ENCODE data around the gene PLEKHA6.
"Not testable (repeated sequence)": the region's sequence is repeated elsewhere in the genome, so short reads cannot be mapped to it uniquely, and the experiment has no call there.

PLEKHA6 gene

GRCh38 chr1:204335533-204335932, 24.2 kb downstream of the PLEKHA6 start:
- FAIRE-seq = no peak

- FAIRE-seq = no peak
These were observed 24.6 kb downstream of the PLEKHA6 start for GRCh38 chr1:204335085-204335484.

GRCh38 chr1:204334455-204334854, 25.3 kb downstream of the PLEKHA6 start:
- no peak for FAIRE-seq

GRCh38 chr1:204333427-204333826, 26.3 kb downstream of the PLEKHA6 start:
- FAIRE-seq = no peak

- FAIRE-seq = no peak
These were observed 27.8 kb downstream of the PLEKHA6 start for GRCh38 chr1:204331847-204332487.

GRCh38 chr1:204331275-204331674, 28.5 kb downstream of the PLEKHA6 start:
- no peak for FAIRE-seq

- FAIRE-seq = not testable (repeated sequence)
These were observed 31.9 kb downstream of the PLEKHA6 start for GRCh38 chr1:204327870-204328269.

DNA sequence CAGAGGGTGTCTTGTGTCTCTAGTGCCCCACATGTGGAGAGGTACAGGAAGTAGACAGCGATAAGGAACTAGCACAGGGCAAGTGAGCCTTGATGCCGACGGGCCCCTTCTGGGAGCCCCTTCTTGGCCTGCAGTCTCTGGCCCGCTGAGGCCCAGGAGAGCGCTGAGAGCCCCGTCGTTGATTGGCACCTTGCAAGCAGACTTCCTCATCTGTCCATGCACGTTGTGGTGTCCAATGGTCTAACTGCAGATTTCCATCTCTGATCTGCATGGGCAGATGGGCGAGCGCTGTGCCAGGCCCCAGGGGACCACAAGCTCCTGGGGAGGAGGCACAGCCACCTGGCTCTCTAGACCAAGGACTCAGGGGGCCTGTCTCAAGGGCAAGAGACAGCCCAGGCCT, 32.4 kb downstream of the PLEKHA6 start:
- FAIRE-seq = no peak

DNA sequence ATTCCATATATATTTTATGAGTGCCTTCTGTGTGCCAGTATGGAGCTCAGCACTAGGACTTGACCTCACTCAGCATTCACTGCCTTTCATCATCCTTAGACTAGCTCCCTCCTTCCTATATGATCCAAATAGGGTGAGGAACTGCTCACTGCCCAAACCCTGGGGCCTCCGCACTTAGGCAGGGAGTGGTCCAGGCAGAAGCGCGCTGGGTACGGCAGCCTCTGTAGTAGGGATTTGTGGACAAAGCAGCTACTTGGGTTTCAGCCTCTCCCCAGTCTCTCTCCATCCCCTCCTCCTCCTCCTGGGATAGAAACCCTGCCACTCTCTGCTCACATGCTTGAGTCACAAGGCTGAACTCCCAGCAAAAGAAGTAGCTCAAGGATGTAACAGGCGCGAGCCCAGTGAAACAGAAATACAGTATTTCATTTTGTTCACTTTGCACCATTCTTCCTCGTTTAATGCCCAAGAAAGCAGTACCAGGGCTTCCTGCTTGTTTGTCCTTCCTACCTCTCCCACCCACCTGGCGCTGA, 32.9 kb downstream of the PLEKHA6 start:
- FAIRE-seq = no peak

- FAIRE-seq = no peak
These were observed 33.8 kb downstream of the PLEKHA6 start for GRCh38 chr1:204325944-204326343.

GRCh38 chr1:204323887-204324286, 35.8 kb downstream of the PLEKHA6 start:
- no peak for FAIRE-seq

DNA sequence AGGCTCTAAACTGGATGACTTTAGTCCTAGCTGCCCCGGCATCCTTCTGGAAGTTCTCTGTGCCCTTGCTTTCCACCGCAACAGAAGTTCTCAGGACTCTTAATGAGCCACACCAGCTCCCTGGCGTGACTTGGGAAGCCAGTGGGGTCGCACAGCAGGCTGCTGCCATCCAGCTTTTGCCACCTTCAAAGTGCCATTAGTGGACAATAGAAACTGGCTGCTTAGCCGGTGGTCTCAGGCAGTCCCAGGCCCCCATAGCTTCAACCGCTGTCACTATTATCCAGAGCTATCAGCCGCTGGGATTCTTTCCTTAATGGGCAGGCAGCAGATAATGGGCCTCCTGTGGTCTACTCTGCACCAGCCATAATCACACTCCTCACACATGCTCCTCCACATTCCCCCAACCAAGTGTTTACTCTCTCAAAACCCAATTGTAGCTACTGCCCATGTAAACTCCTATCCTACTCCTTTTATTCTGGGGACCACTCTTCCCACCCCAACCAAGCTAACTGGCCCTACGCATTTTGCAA, 37.3 kb downstream of the PLEKHA6 start:
- no peak for FAIRE-seq

DNA sequence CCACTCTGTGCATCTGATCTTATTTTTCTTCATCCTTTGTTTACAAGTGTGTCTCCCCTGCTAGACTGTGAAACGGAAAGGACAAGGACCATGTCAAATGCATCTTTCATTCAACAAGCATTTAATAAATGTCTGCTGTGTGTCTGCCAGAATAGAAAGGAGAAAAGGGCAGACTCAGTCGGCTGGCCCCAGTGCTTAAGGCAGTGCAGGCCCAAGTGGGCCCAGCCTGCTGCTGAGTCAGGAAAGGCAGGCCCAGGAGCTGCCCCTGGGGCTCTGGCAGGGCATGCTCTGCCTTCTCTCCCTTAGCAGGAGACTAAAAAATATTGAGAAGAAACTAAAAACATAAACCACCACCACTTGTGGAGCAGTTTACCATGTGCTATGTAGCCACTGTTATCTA, 38.1 kb downstream of the PLEKHA6 start:
- FAIRE-seq = no peak

DNA sequence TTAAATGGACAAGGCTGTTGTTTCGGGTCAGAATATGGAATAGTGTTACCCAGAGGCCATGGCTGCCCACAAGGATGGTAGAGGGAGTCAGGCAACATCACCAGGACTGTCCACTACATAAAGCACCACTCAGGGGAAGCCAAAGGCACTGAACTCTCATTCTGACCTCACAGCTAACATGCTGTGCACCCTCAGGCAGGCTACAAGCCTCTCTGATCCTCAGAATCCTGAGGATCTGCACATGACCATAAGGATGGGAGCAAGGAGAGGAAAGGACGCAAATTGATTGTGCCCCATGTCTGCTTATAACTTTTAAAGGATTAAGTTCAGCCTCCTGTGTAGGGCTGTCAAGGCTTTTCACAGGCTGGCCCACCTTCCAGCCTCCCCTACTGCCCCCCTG, 38.7 kb downstream of the PLEKHA6 start:
- FAIRE-seq = no peak

DNA sequence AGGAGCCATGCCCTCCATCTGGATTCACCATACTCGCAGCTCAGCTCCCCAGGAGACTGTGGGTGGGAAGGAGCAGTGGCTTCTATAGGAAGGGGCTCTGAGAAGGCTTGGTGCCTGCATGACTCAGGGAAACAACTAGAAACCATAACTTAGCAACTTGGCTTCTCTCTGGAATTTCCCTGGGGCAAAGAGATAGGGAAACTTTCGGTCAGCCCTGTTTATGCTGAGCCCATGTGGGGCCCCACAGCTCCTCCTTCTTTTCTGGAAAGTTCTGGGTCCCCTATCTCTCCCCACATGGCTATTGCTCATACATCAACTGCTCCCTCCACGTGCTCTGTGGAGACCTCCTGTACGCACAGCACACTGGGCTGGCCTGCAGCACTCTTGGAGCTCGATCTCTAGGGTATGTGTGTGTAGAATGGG, 39.3 kb downstream of the PLEKHA6 start:
- FAIRE-seq = no peak

DNA sequence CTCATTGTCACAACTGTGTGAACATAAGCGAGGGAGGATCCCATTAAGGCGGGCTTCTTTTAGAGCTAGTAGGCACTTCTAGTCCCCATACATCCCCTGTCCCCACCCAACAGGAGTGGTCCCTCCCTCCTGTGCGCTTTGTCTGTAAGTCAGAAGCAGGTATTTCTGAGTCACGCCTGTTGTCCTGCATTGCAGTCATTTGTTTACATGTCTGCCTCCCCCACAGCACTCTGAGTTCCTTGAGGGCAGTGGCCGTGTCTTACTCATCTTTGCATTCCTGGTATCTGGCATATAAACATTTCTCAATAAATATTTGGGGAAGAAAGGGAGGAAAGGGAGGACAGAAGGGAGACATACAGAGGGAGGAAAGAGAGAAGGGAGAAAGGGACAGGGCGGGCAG, 40.3 kb downstream of the PLEKHA6 start:
- no peak for FAIRE-seq

DNA sequence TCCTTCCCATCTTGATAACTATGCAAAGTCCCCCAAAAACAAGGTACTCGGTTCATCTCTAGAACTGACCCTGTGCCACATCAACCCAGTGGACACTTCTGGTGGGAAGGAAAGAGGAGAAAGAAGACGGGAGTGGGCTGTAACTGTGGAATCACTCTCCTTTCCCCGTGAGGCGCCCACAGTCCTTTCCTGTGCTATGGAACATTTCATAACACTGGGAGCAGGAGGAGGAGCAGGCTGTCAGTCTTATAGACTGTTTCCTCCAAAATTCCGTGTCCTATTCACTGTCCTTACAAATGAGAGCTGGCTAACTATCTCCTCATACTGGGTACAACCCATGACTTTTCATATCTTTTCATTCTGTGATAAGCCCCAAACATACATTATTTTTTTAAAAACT, 40.7 kb downstream of the PLEKHA6 start:
- FAIRE-seq = no peak

DNA sequence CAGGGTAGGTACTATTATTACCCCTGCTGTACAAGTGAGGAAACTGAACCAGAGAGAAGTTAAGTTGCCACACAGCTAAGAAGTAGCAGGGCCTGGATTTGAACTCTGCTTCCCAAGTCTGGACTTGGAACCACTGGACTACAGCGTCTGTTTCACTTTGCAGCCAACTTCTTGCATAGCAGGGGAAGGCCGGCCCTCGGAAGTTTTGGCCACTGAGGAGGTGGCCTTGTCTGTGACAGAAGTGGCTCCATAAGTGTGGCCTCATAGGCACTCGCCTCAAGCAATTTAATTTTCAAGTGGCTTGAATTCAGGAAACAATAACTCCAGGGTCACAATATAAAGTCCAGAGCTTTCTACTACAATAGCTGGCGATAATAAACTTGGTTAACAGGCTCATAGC, 41.4 kb downstream of the PLEKHA6 start:
- no peak for FAIRE-seq

- no peak for FAIRE-seq
These were observed 42.6 kb downstream of the PLEKHA6 start for GRCh38 chr1:204317170-204317569.

- no peak for FAIRE-seq
These were observed 43.6 kb downstream of the PLEKHA6 start for GRCh38 chr1:204316164-204316563.

DNA sequence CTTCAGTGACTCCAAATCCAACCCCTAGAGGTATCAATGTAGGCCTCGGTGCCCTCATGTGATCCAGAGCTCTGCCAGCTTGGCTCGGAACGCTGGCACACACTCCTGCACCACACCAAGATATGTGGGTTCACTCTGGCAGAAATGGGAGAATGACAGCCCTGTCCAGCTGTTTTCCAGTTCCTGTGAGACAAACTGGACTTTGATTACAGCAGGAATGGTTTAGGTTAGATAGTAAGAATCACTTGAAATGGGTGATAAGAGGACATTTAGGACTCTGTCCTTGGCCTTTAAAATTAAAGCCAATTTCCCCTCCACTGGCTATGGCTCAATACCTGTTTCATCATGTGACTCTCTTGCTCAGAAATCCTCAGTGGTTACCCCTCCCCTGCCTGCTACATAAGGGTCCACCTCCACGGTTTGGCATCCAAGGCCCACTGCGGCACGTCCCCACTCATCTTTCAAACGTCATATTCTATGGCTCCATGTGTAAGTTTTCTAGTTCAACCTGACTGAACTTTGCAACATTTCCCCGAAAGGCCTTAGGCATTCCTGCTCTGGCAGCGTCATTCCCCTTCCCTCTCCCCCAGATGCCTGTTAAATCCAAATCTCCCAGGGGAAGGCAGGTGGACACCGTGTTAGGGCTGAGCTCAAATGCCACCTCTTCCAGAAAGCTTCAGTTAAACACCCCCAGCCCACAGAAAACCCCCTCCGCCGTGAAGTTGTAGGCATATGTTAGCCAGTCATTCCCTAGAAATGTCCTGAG, 44.7 kb downstream of the PLEKHA6 start:
- FAIRE-seq = no peak

DNA sequence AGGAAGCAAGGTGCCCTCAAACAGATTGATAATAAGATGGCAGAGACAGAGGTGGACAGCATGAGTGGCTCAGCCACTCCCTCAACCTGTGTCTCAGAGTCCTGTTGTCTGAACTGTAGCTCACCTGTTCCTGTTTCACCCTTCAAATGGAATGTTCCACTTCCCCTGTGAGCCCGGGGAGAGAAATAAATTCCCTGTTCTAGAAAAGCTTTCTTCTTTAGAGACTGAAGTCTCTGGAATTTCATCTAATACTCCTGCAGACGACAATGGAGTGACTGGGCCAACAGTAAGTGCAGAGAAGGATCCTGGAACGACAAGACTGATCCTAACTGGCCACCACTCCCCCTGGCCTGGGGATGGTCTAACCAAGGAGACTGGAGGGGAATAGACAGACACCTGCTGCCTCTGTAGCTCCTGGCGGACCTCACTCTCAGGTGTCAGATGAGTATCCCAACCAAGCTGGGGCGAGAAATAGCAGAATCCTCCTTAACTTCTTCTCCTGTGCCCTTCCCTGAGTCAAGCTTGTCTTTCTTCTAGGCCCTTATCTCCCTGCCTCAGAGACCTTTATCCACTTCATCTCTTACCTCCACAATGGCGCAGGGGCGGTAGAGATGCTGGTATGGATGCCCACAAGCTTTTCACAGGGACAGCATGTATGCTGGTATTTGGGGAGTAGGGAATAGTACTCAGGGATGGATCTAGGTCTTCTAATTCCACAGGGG, 45.4 kb downstream of the PLEKHA6 start:
- no peak for FAIRE-seq

GRCh38 chr1:204313675-204314074, 46.1 kb downstream of the PLEKHA6 start:
- no peak for FAIRE-seq
